Measurements from ENCODE around the gene ESRP2. TPM values are rescaled to one million over a fixed set of nuclear protein-coding genes. Genes with fewer than 3 reads are reported as not detected.

The ESRP2 gene
- total RNA-seq, 1 experiment from 2014 or later, result not detected

DNA sequence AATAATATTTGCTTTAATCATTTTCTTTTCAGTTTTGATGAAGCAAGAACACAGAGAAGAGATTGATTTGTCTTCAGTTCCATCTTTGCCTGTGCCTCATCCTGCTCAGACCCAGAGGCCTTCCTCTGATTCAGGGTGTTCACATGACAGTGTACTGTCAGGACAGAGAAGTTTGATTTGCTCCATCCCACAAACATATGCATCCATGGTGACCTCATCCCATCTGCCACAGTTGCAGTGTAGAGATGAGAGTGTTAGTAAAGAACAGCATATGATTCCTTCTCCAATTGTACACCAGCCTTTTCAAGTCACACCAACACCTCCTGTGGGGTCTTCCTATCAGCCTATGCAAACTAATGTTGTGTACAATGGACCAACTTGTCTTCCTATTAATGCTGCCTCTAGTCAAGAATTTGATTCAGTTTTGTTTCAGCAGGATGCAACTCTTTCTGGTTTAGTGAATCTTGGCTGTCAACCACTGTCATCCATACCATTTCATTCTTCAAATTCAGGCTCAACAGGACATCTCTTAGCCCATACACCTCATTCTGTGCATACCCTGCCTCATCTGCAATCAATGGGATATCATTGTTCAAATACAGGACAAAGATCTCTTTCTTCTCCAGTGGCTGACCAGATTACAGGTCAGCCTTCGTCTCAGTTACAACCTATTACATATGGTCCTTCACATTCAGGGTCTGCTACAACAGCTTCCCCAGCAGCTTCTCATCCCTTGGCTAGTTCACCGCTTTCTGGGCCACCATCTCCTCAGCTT is 45.0 kb downstream of the ESRP2 start:
- no peak overlapping the region for H3K4me3 ChIP-seq (ENCODE audit: low read length)
- no peaks in the 10 kb centered on the region for H3K9me2 ChIP-seq (replicated peaks; ENCODE audit: insufficient read depth, low read length)
- H4K20me1 ChIP-seq (ENCODE audit: insufficient read depth, low read depth, low read length), result no peaks in the 10 kb centered on the region
- H3K4me1 ChIP-seq (ENCODE audit: low read length), result peaks cover 46% of the 10 kb centered on the region
- no peak overlapping the region for H3K4me2 ChIP-seq (ENCODE audit: low read depth, low read length, poor library complexity, severe bottlenecking)
- peaks cover 38% of the 10 kb centered on the region for H3K79me2 ChIP-seq (ENCODE audit: low read length)
- H3K27ac ChIP-seq (ENCODE audit: low read length), result peak overlapping the region; percentile 60; the same call in 1 of the 2 replicates
- H3K36me3 ChIP-seq (ENCODE audit: insufficient read depth, low read length), result peaks cover 16% of the 10 kb centered on the region
- H3K9me3 ChIP-seq (ENCODE audit: low read length), result no peaks in the 10 kb centered on the region
- DNase-seq, result no peak
- H3K27me3 ChIP-seq (ENCODE audit: low read length), result no peaks in the 10 kb centered on the region
- H3K9ac ChIP-seq (ENCODE audit: low read length), result no peak overlapping the region
- H2AFZ ChIP-seq (ENCODE audit: low read length), result no peak overlapping the region

DNA sequence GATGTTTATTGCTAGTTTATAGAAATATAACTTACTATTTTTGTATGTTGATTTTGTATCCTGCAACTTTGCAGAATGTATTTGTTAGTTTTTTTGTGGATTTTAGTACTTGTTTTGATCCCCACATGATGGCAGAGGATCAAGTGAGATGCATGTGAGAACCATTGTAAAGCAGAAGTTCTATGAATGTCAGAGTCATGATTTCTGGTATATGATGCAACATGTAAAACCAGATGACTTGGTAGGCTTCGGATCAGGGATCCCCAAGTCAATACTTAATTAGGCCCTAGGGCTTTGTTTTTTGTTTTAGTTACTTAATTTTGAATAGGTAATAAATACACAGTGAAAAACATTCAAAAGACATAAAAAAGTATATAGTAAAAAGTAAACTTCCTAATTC is 45.8 kb downstream of the ESRP2 start:
- Histone ChIP-seq H3K4me3 (ENCODE audit: low read length) (no peak overlapping the region), H3K4me2 (ENCODE audit: low read depth, low read length, poor library complexity, severe bottlenecking) (no peak overlapping the region), H3K9ac (ENCODE audit: low read length) (no peak overlapping the region), H3K79me2 (ENCODE audit: low read length) (peaks cover 30% of the 10 kb centered on the region), H3K36me3 (ENCODE audit: insufficient read depth, low read length) (peaks cover 16% of the 10 kb centered on the region), H4K20me1 (ENCODE audit: insufficient read depth, low read depth, low read length) (no peaks in the 10 kb centered on the region), H3K4me1 (ENCODE audit: low read length) (peaks cover 38% of the 10 kb centered on the region), H3K9me3 (ENCODE audit: low read length) (no peaks in the 10 kb centered on the region), H2AFZ (ENCODE audit: low read length) (no peak overlapping the region), H3K9me2 (replicated peaks; ENCODE audit: insufficient read depth, low read length) (no peaks in the 10 kb centered on the region), H3K27ac (ENCODE audit: low read length) (peak overlapping the region; percentile 60; the same call in 1 of the 2 replicates), H3K27me3 (ENCODE audit: low read length) (no peaks in the 10 kb centered on the region)
- no peak for DNase-seq

DNA sequence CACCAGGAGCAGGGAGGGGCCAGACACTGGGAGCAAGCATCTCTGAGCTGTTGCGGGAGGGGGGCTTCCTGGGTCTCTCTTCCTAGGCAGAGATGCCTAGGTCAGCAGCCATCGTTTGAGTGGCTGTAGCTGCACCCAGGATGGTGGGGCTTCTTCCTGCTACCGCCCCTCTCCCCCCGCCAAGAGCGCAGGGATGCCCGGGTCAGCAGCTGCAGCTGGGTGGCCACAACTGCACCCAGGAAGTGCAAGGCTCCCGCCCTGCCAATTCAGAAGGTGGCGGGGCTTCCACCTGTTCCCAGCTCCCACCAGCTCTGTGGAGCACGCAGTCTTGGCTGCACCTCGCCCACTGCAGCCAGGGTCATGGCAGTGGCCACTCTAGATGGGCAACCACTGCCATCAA is 47.8 kb downstream of the ESRP2 start:
- Histone ChIP-seq H4K20me1 (ENCODE audit: insufficient read depth, low read depth, low read length) (no peaks in the 10 kb centered on the region), H3K27me3 (ENCODE audit: low read length) (no peaks in the 10 kb centered on the region), H3K4me3 (ENCODE audit: low read length) (no peak overlapping the region), H2AFZ (ENCODE audit: low read length) (no peak overlapping the region), H3K27ac (ENCODE audit: low read length) (no peak overlapping the region), H3K79me2 (ENCODE audit: low read length) (peaks cover 19% of the 10 kb centered on the region), H3K4me2 (ENCODE audit: low read depth, low read length, poor library complexity, severe bottlenecking) (no peak overlapping the region), H3K9ac (ENCODE audit: low read length) (no peak overlapping the region), H3K9me3 (ENCODE audit: low read length) (no peaks in the 10 kb centered on the region), H3K36me3 (ENCODE audit: insufficient read depth, low read length) (peaks cover 18% of the 10 kb centered on the region), H3K9me2 (replicated peaks; ENCODE audit: insufficient read depth, low read length) (no peaks in the 10 kb centered on the region), H3K4me1 (ENCODE audit: low read length) (peaks cover 18% of the 10 kb centered on the region)
- DNase-seq, result no peak

DNA sequence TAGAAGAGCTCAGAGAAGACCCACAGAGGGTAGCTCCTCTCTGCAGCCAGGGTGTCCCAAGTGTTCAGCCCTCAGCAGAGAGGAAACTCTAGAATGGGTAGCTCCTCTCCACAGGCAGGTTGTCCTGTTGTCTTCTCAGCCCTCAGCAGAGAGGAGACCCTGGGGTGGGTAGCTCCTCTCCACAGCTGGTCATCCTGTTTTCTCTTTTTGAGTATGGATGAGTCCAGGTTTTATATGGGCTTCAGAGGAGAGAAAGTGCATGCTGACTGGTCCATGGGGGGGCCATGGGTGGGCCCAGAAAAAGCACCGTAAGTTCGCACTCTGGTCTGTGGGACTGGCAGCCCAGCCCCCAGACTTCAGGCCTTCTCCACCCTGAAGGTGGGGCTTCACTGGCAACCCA is 48.4 kb downstream of the ESRP2 start:
- H3K9ac ChIP-seq (ENCODE audit: low read length), result no peak overlapping the region
- H3K9me3 ChIP-seq (ENCODE audit: low read length), result no peaks in the 10 kb centered on the region
- no peak overlapping the region for H3K4me2 ChIP-seq (ENCODE audit: low read depth, low read length, poor library complexity, severe bottlenecking)
- H3K9me2 ChIP-seq (replicated peaks; ENCODE audit: insufficient read depth, low read length), result no peaks in the 10 kb centered on the region
- H3K36me3 ChIP-seq (ENCODE audit: insufficient read depth, low read length), result peaks cover 19% of the 10 kb centered on the region
- no peaks in the 10 kb centered on the region for H3K27me3 ChIP-seq (ENCODE audit: low read length)
- H3K4me3 ChIP-seq (ENCODE audit: low read length), result no peak overlapping the region
- H3K27ac ChIP-seq (ENCODE audit: low read length), result no peak overlapping the region
- H4K20me1 ChIP-seq (ENCODE audit: insufficient read depth, low read depth, low read length), result no peaks in the 10 kb centered on the region
- peaks cover 13% of the 10 kb centered on the region for H3K79me2 ChIP-seq (ENCODE audit: low read length)
- DNase-seq, result no peak
- peaks cover 12% of the 10 kb centered on the region for H3K4me1 ChIP-seq (ENCODE audit: low read length)
- H2AFZ ChIP-seq (ENCODE audit: low read length), result no peak overlapping the region

DNA sequence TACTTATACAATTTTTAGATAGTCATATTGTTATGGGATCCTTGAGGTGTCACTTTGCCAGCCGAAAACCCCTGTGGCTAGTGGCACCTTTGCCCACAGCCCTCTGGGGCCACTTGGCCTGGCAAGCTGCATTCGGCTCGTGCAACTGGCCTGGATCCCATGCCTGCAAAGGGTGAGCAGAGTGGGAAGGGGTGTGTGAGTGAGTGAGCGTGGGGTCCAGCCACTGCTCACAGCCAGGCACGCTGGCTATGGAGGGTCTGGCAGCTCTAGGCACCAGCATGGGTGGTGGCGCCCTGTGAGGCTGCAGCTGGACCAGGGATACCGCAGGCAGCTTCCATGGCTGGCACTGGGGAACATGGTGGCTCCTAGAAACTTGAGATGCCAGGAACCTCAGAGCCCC is 49.0 kb downstream of the ESRP2 start:
- Histone ChIP-seq H3K79me2 (ENCODE audit: low read length) (peaks cover 10% of the 10 kb centered on the region), H3K9me2 (replicated peaks; ENCODE audit: insufficient read depth, low read length) (no peaks in the 10 kb centered on the region), H4K20me1 (ENCODE audit: insufficient read depth, low read depth, low read length) (no peaks in the 10 kb centered on the region), H2AFZ (ENCODE audit: low read length) (no peak overlapping the region), H3K27ac (ENCODE audit: low read length) (no peak overlapping the region), H3K27me3 (ENCODE audit: low read length) (no peaks in the 10 kb centered on the region), H3K4me3 (ENCODE audit: low read length) (no peak overlapping the region), H3K36me3 (ENCODE audit: insufficient read depth, low read length) (peaks cover 20% of the 10 kb centered on the region), H3K9me3 (ENCODE audit: low read length) (no peaks in the 10 kb centered on the region), H3K4me1 (ENCODE audit: low read length) (peaks cover 9% of the 10 kb centered on the region), H3K4me2 (ENCODE audit: low read depth, low read length, poor library complexity, severe bottlenecking) (no peak overlapping the region), H3K9ac (ENCODE audit: low read length) (no peak overlapping the region)
- no peak for DNase-seq

DNA sequence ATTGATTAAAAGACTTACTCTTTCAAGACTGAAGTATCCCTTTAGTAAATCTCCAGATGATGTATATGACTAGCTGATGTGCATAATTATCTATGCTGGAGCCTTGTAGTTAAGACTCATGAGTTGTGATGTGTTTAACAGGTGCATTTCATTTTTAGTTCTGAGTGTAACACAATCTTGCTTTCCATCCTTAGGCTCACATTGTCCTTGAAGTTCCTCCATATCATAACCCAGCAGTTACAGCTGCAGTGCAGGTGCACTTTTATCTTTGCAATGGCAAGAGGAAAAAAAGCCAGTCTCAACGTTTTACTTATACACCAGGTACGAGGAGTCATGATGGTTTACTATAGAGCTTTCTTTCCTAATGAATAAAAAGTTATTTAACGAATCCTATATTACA is 52.9 kb downstream of the ESRP2 start:
- Histone ChIP-seq H3K27ac (ENCODE audit: low read length) (no peak overlapping the region), H3K9me2 (replicated peaks; ENCODE audit: insufficient read depth, low read length) (no peaks in the 10 kb centered on the region), H3K4me2 (ENCODE audit: low read depth, low read length, poor library complexity, severe bottlenecking) (no peak overlapping the region), H2AFZ (ENCODE audit: low read length) (no peak overlapping the region), H3K4me1 (ENCODE audit: low read length) (no peaks in the 10 kb centered on the region), H3K79me2 (ENCODE audit: low read length) (peaks cover 16% of the 10 kb centered on the region; the same call in 1 of the 2 replicates), H3K4me3 (ENCODE audit: low read length) (no peak overlapping the region), H4K20me1 (ENCODE audit: insufficient read depth, low read depth, low read length) (no peaks in the 10 kb centered on the region), H3K27me3 (ENCODE audit: low read length) (no peaks in the 10 kb centered on the region), H3K36me3 (ENCODE audit: insufficient read depth, low read length) (peaks cover 16% of the 10 kb centered on the region), H3K9me3 (ENCODE audit: low read length) (no peaks in the 10 kb centered on the region), H3K9ac (ENCODE audit: low read length) (no peak overlapping the region)
- DNase-seq, result no peak

DNA sequence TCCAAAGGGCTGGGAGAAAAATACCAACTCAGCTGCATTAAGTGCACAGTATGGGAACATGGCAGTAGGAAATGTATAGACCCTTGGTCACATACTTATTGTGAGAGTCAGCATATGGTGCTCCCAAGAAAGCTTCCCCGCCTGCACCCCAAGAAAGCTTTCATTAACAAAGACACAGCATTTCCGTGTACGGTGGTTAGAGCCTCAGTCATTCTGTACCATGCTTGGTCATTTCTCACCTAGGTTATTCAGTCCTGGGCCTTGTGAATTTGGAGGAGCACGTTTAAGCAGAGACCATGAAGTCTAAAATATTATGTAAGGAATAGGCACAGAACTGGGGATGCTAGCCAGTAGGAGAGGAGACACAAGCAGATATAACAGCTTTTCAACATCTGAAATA is 56.1 kb downstream of the ESRP2 start:
- H3K4me2 ChIP-seq (ENCODE audit: low read depth, low read length, poor library complexity, severe bottlenecking), result no peak overlapping the region
- no peak overlapping the region for H3K4me3 ChIP-seq (ENCODE audit: low read length)
- H3K79me2 ChIP-seq (ENCODE audit: low read length), result peaks cover 29% of the 10 kb centered on the region
- no peaks in the 10 kb centered on the region for H3K4me1 ChIP-seq (ENCODE audit: low read length)
- no peaks in the 10 kb centered on the region for H4K20me1 ChIP-seq (ENCODE audit: insufficient read depth, low read depth, low read length)
- H3K27ac ChIP-seq (ENCODE audit: low read length), result no peak overlapping the region
- no peak for DNase-seq
- no peaks in the 10 kb centered on the region for H3K9me3 ChIP-seq (ENCODE audit: low read length)
- no peaks in the 10 kb centered on the region for H3K27me3 ChIP-seq (ENCODE audit: low read length)
- no peaks in the 10 kb centered on the region for H3K9me2 ChIP-seq (replicated peaks; ENCODE audit: insufficient read depth, low read length)
- peaks cover 21% of the 10 kb centered on the region for H3K36me3 ChIP-seq (ENCODE audit: insufficient read depth, low read length)
- no peak overlapping the region for H2AFZ ChIP-seq (ENCODE audit: low read length)
- no peak overlapping the region for H3K9ac ChIP-seq (ENCODE audit: low read length)

DNA sequence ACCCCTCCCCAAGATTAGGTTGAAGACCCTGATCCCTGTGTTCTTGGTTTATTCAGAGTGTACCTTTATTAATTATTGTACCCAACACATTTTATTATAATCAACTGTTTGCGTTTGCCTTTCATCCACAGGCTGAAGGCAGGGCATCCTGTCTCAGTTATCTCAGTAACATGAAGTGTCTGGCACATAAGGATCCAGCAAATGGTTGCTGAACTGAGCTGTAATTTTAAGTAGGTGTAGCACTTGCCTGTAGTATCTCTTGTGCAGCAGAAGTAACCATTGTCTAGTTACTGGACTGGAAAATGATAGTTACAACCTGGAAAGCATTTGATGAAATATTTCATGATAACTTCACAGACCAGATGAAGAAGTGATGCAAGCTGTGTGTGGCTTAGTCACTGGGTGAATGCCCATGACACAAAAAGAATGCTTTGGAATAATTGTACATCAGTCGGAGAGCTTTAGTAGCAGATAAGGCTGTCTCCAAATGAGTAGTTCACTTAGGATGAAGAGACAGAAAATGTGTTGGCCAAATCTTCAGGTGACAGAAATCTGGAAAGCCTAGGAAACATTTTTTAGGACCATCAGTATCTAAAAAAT is 56.6 kb downstream of the ESRP2 start:
- Histone ChIP-seq H3K9me2 (replicated peaks; ENCODE audit: insufficient read depth, low read length) (no peaks in the 10 kb centered on the region), H3K36me3 (ENCODE audit: insufficient read depth, low read length) (peaks cover 22% of the 10 kb centered on the region), H3K4me1 (ENCODE audit: low read length) (no peaks in the 10 kb centered on the region), H2AFZ (ENCODE audit: low read length) (no peak overlapping the region), H3K4me2 (ENCODE audit: low read depth, low read length, poor library complexity, severe bottlenecking) (no peak overlapping the region), H3K9me3 (ENCODE audit: low read length) (no peaks in the 10 kb centered on the region), H3K27me3 (ENCODE audit: low read length) (no peaks in the 10 kb centered on the region), H4K20me1 (ENCODE audit: insufficient read depth, low read depth, low read length) (no peaks in the 10 kb centered on the region), H3K79me2 (ENCODE audit: low read length) (peaks cover 29% of the 10 kb centered on the region), H3K27ac (ENCODE audit: low read length) (no peak overlapping the region), H3K4me3 (ENCODE audit: low read length) (no peak overlapping the region), H3K9ac (ENCODE audit: low read length) (no peak overlapping the region)
- DNase-seq, result no peak
